HepG2 (cell line): ENCODE results near the gene SERTAD2. TPM values are rescaled to one million over a fixed set of nuclear protein-coding genes. Genes with fewer than 3 reads are reported as not detected.

Experiments used
- ATF3 ChIP-seq: sonication (generic); formaldehyde crosslinking; IDR thresholded peaks from 2 replicates; pipeline ENCODE4 v1.4.0; 2020; ENCODE audit warnings: missing genetic modification reagents
- BATF2 ChIP-seq: sonication (generic); formaldehyde crosslinking; IDR thresholded peaks from 2 replicates; pipeline ENCODE4 v1.8.0; 2022; ENCODE audit warnings: mild to moderate bottlenecking, missing genetic modification reagents, moderate library complexity
- EHMT2 ChIP-seq: fragments of 200-600 bp; sonication (generic); IDR thresholded peaks from 2 replicates; pipeline ENCODE4 v1.7.0; 2017; ENCODE audit warnings: antibody characterized with exemption, low read depth, low read length, borderline replicate concordance
- FOXC1 ChIP-seq: sonication (generic); formaldehyde crosslinking; IDR thresholded peaks from 2 replicates; pipeline ENCODE4 v1.8.0; 2022; ENCODE audit warnings: mild to moderate bottlenecking, missing genetic modification reagents, borderline replicate concordance
- MIER3 ChIP-seq: IDR thresholded peaks from 2 replicates; pipeline ENCODE4 v1.6.1; 2016; ENCODE audit warnings: missing compliant biosample characterization, borderline replicate concordance
- MLXIP ChIP-seq: sonication (generic); formaldehyde crosslinking; IDR thresholded peaks from 2 replicates; pipeline ENCODE4 v1.9.0; 2021; ENCODE audit warnings: missing genetic modification reagents, borderline replicate concordance
- SP140L ChIP-seq: sonication (generic); formaldehyde crosslinking; IDR thresholded peaks from 2 replicates; pipeline ENCODE4 v1.4.0; 2020; ENCODE audit warnings: missing genetic modification reagents, borderline replicate concordance
- SPEN ChIP-seq: sonication (generic); formaldehyde crosslinking; IDR thresholded peaks from 2 replicates; pipeline ENCODE4 v1.5.1; 2020; ENCODE audit warnings: low read depth, mild to moderate bottlenecking, missing genetic modification reagents
- TIGD3 ChIP-seq: sonication (generic); formaldehyde crosslinking; IDR thresholded peaks from 2 replicates; pipeline ENCODE4 v1.5.1; 2020; ENCODE audit warnings: mild to moderate bottlenecking, missing genetic modification reagents, borderline replicate concordance
- ZBTB40 ChIP-seq, 2 experiments: fragments of 450-650 bp in 1 of 2; sonication (generic) in 1 of 2; formaldehyde crosslinking in 1 of 2; IDR thresholded peaks; 2 replicates each; pipeline versions ENCODE4 v1.6.1 to v1.8.0; 2016 to 2022; ENCODE audit warnings: antibody characterized with exemption in 1 of 2, mild to moderate bottlenecking in 1 of 2, missing genetic modification reagents in 1 of 2
- polyA plus RNA-seq, 8 experiments: library from polyadenylated mRNA; depleted of rRNA in 3 of 8; stranded (reverse) in 7 of 8; unstranded in 1 of 8; fragments of >200 nt; fragmentation: Illumina TruSeq in 4 of 8; extraction: Trizol in 4 of 8; gene quantifications; 2 replicates each; pipeline versions ENCODE4 v1.2.1 to v1.2.3, GENCODE V29; 2011 to 2016; ENCODE audit warnings: low read depth in 4 of 8, missing spikeins in 1 of 8, mixed read lengths in 1 of 8; ENCODE audit not compliant: insufficient read depth in 1 of 8
- total RNA-seq, 5 experiments: library from RNA; depleted of rRNA; stranded (reverse); fragments of >200 nt; fragmentation: Illumina TruSeq; extraction: Trizol; gene quantifications; 2 replicates each; pipeline ENCODE4 v1.2.3, GENCODE V29; 2016; ENCODE audit warnings: low read depth in 1 of 5

SERTAD2 gene
- total and polyA plus RNA-seq, 2 of the 13 experiments (the other 11 are each of a cell fraction or from before 2014, with no cell fraction given): 6.7 to 22.6 TPM

- TF ChIP-seq MLXIP (0 out of 2 replicates have a peak, but pooled peaks have one; percentile 17), SPEN (CRISPR knock-in tag) (peak; percentile 42; the same call in 1 of the 2 replicates), BATF2 (0 out of 2 replicates have a peak, but pooled peaks have one; percentile 56), EHMT2 (no peak), ZBTB40 (IDR thresholded peaks at IDR 0.05) (no peak), ZBTB40 (CRISPR knock-in tag; IDR thresholded peaks at IDR 0.05) (no peak; the same call in 1 of the 2 replicates), SP140L (CRISPR knock-in tag) (no peak), FOXC1 (peak; percentile 91), TIGD3 (no peak), MIER3 (CRISPR knock-in tag) (no peak), ATF3 (CRISPR knock-in tag) (no peak; the same call in 1 of the 2 replicates)
These were observed 524 bp upstream of the SERTAD2 start (continued) for GRCh38 chr2:64654063-64654811.
